Fibroblast of villous mesenchyme (primary cell): ENCODE results near the gene CRELD2. TPM values are rescaled to one million over a fixed set of nuclear protein-coding genes. Genes with fewer than 3 reads are reported as not detected.

Experiments used
- DNase-seq: peaks from one replicate; pipeline ENCODE4 v3.0.0-alpha.2; 2010; ENCODE audit warnings: low read depth
- H3K4me3 ChIP-seq: 2 replicates; pipeline ENCODE4 v1.5.1; 2011; ENCODE audit warnings: low read depth, mild to moderate bottlenecking, low read length
- total RNA-seq: library from RNA; depleted of rRNA; stranded (reverse); fragments of >200 nt; gene quantifications from 2 replicates; pipeline ENCODE4 v1.2.3, GENCODE V29; 2012
- TF ChIP-seq, protein P1 (sequence below): IDR thresholded peaks from 2 replicates; pipeline ENCODE4 v1.5.1; 2012; ENCODE audit warnings: low read depth, mild to moderate bottlenecking, low read length; ENCODE audit not compliant: insufficient read depth

CRELD2 gene
- total RNA-seq, 1 donor: 53.1 TPM

GRCh38 chr22:49934891-49935557, 16.6 kb downstream of the CRELD2 start:
- H3K4me3 ChIP-seq: peak overlapping the region; percentile 60
- TF ChIP-seq, protein P1, sequence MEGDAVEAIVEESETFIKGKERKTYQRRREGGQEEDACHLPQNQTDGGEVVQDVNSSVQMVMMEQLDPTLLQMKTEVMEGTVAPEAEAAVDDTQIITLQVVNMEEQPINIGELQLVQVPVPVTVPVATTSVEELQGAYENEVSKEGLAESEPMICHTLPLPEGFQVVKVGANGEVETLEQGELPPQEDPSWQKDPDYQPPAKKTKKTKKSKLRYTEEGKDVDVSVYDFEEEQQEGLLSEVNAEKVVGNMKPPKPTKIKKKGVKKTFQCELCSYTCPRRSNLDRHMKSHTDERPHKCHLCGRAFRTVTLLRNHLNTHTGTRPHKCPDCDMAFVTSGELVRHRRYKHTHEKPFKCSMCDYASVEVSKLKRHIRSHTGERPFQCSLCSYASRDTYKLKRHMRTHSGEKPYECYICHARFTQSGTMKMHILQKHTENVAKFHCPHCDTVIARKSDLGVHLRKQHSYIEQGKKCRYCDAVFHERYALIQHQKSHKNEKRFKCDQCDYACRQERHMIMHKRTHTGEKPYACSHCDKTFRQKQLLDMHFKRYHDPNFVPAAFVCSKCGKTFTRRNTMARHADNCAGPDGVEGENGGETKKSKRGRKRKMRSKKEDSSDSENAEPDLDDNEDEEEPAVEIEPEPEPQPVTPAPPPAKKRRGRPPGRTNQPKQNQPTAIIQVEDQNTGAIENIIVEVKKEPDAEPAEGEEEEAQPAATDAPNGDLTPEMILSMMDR: no peak
- DNase-seq: peak; percentile 63

DNA sequence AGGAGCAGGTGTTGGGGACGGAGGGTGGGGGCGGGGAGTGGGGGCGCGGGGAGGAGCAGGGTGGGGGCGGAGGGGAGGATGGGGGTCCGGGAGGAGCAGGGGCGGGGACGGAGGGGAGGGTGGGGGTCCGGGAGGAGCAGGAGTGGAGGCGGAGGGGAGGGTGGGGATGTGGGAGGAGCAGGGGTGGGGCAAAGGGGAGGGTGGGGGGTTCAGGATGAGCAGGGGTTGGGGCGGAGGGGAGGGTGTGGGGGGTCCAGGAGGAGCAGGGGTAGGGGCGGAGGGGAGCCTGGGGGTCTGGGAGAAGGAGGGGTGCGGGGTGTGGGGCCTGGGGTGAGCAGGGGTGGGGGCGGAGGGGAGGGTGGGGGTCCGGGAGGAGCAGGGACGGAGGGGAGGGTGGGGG, 17.1 kb downstream of the CRELD2 start:
- peak; percentile 39 for DNase-seq
- TF ChIP-seq, protein P1: no peak
- H3K4me3 ChIP-seq: peak overlapping the region; percentile 42

DNA sequence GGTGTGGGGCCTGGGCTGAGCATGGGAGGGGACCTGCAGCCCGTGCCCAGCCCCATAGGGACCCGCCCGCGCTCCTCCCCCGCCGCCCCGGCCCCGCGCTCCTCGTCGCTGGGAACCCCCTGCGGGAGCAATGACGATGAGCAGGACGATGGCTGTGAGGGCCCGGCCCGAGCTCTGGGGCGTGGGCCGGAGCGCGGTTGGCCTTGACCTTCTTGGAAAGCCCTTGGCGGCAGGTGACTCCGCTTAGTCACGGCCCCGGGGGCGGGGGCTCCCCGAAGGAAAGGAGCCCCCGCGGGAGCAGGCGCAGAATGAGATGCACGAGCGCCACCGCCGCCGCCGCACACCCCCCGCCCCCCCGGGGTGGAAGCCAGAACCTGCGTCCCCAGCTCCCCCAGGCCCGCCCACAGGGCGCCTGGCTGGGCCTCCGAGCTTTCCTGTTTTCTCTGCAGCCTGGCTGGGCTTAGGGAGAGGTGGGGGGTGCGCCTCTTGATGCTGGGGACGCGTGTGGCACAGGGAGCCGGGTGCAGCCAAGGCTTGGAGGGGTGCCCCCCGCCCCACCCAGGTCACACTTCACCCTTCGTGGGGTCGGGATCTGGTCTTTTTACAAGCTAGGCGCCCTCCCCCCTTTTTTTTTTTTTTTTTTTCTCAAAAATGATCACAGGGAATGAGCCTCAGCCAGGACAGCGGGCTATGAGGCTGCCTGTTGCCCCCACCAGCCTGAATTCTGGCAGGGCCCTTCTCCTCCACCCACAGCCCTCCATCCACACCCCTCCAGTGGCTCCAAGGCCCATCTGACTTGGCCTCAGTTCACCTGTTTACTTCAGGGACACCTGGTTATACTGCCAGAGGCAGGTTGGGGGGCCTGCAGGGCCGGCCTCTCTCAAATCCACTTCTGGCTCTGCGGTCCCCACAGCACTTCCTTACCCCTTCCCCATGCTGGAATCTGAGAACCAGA, 17.9 kb downstream of the CRELD2 start:
- TF ChIP-seq, protein P1: no peak
- H3K4me3 ChIP-seq: peak overlapping the region; percentile 29
- DNase-seq: peak; percentile 91

DNA sequence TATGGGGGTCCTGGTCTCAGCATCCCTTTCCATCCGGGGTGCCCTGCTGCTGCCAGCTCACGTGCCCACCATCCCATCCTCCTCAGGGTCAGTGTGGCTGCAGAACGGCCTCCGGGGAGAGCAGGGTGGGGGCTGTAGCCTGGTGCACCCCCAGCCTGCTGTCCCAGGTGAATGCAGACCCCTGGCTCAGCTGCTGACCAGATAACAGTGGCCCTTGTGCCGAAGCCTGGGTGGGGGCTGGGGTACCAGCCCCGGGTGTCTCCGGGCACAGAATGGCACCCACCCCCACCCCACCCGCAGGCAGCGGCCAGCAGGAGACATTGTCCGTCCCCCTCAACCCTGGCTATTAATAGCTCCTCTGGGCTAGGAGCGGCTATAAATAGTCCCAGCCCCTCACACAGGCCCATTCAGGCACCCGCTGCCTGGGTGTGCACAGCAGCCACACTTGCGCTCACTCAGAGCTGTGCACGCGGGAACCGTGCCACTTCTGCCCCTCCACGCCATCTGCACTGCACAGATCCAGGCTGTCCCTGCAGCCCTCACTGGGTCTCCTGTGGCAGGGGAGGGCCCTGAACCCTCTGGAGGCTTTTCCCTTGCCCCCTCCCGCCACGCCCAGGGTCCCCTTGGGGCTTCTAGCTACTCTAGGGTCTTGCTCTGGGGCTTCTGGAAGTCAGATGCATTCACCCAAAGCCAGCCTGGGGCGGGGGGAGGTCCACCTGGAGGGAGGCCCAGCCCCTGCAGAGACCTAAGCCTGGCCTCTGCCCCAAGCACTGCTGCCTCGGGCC, 18.7 kb downstream of the CRELD2 start:
- no peak overlapping the region for H3K4me3 ChIP-seq
- no peak for DNase-seq
- TF ChIP-seq, protein P1: no peak

DNA sequence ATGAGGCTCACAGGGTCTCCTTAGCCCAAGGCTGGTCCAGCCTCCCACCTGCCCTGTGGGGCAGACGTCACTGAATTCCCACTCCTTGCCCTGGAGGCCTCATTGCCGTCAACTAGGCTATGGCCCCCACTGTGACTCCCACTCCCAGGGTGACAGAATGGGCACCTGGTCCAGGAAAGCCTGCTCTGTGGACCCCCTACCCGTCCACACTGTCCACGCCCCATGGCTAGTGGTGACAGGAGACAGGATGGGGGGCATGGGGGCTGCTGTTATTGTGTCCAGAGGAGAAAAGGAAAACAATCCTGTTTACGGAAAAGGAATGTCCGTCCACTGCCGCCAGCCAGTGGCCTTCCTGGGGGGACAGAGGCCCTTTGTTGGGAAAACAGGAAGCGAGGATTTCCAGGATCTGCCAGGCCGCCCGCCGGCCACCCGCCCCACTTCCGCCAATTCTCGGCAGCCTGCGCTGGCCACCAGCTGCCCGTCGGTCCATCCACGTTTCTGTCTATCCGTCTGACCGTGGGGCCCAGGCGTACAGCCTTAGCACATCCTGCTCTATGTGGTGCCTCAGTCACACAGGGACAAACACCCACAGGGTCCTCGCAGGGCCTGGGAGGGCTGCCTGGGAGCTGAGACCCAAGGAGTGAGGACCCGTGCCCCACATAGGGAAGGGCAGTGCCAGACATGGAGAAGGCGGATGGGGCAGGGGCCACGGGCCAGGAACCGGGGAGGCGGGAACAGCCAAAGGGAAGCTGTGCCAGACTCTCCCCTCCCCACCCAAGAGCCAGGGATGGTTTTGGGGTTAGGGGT, 19.5 kb downstream of the CRELD2 start:
- peak; percentile 30 for DNase-seq
- TF ChIP-seq, protein P1: no peak
- no peak overlapping the region for H3K4me3 ChIP-seq
